Brain pericyte (primary cell): ENCODE results near the gene IFIT2.
"Not testable (repeated sequence)": the region's sequence is repeated elsewhere in the genome, so short reads cannot be mapped to it uniquely, and the experiment has no call there.

ENCODE experiments used
- DNase-seq: peaks from one replicate; pipeline ENCODE4 v3.0.0-alpha.2; 2012; ENCODE audit warnings: low read depth, low spot score

IFIT2 gene

GRCh38 chr10:89308266-89308665, 6.4 kb downstream of the IFIT2 start:
- no peak for DNase-seq

- no peak for DNase-seq
Observed at GRCh38 chr10:89308736-89309135, 6.9 kb downstream of the IFIT2 start.

DNA sequence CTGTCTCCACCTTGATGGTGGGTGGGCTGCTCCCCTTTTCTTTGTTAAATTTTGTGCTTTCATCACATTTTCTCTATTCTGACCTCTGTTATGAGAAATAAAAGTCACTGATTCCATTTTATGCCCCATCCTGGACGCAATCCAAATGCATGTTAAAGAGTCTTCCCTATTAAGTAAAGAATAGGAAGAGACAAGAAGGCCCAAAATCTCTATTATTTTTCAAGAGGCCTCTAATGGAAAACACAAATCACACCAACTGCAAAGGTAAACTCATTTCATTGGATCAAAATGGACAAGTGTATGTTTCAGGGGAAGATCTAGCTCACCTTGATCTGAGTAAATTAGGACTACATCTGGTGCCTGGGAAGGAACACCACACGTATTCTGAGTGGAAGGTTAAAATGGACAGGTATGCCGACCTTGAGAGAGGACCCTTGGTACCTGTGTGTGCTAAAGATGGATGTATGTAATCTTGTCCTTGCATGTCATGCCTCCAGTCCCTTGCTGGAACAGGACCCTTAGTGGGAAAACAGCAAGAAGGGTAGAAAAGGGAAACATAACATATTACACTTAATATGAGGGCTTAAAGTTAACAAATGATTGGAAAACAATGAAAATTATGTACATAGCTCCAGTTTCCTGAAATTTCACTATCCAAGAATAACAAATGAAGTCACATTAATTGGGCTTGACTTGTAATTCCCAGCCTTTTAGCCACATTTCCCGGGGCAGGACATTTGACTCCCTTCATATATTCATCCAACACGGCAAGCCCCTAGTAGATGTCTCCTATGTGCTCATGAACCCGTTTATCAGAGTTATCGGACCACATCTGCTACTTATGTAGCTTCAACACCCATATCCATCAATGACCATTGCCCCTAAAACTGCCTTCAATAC, 7.6 kb downstream of the IFIT2 start:
- DNase-seq = no peak

GRCh38 chr10:89310056-89310893, 8.4 kb downstream of the IFIT2 start:
- no peak for DNase-seq

DNA sequence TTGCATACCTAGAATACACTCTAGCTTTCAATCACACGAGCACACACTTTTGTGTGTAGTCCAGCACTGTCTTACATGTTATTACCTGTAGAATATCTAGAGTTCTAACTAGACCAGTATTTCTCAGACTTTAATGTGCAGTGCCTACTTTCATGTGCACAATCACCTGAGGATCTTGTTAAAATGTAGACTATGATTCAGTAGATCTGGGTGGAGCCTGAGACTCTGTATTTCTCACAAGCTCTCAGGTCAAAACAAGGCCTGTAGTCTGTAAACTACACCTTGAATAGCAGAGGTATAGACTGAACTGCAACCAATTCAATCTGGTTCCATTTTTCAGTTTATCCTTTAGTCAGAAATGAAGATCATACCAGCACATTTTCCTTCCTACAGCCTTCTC, 11.1 kb downstream of the IFIT2 start:
- DNase-seq = no peak

- no peak for DNase-seq
Observed at GRCh38 chr10:89314676-89315075, 12.8 kb downstream of the IFIT2 start.

DNA sequence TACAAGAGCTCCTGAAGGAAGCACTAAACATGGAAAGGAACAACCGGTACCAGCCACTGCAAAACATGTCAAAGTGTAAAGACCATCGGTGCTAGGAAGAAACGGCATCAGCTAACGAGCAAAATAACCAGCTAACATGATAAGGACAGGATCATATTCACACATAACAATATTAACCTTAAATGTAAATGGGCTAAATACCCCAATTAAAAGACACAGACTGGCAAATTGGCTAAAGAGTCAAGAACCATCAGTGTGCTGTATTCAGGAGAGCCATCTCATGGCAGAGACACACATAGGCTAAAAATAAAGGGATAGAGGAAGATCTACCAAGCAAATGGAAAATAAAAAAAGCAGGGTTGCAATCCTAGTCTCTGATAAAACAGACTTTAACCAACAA, 16.2 kb downstream of the IFIT2 start:
- not testable (repeated sequence) for DNase-seq

- DNase-seq = not testable (repeated sequence)
Observed at GRCh38 chr10:89325081-89325480, 23.2 kb downstream of the IFIT2 start.

- not testable (repeated sequence) for DNase-seq
Observed at GRCh38 chr10:89325856-89326255, 24.0 kb downstream of the IFIT2 start.

- DNase-seq = peak; percentile 63
Observed at GRCh38 chr10:89327803-89328441, 26.1 kb downstream of the IFIT2 start, which contains the start of gene IFIT3. IFIT3 (plus strand) TSS chr10:89327997; CDS start chr10:89328074, 77 bp downstream.

GRCh38 chr10:89329151-89329550, 27.3 kb downstream of the IFIT2 start:
- no peak for DNase-seq

GRCh38 chr10:89330014-89330413, 28.2 kb downstream of the IFIT2 start:
- not testable (repeated sequence) for DNase-seq

GRCh38 chr10:89330537-89331212, 28.8 kb downstream of the IFIT2 start:
- DNase-seq = no peak

GRCh38 chr10:89331487-89332122, 29.8 kb downstream of the IFIT2 start:
- DNase-seq = not testable (repeated sequence)

- DNase-seq = peak; percentile 20
Observed at GRCh38 chr10:89332123-89332633, 30.3 kb downstream of the IFIT2 start.

- DNase-seq = no peak
Observed at GRCh38 chr10:89335226-89335625, 33.4 kb downstream of the IFIT2 start.

- no peak for DNase-seq
Observed at GRCh38 chr10:89336241-89336640, 34.4 kb downstream of the IFIT2 start.

DNA sequence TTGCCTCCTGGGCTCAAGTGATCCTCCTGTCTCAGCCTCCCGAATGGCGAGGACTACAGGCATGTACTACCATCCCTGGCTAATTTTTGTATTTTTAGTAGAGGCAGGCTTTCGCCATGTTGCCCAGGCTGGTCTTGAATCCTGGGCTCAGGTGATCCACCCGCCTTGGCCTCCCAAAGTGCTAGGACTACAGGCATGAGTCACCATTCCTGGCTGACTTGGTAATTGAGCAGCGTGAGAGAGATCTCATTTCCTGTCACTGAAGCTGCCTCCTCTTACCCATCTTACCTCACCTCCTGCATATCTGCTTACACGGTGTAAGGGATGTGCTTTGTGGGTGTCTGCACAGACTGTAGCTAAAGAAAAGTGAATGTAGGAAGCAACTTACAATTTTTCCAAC, 35.6 kb downstream of the IFIT2 start:
- no peak for DNase-seq

- no peak for DNase-seq
Observed at GRCh38 chr10:89338713-89339112, 36.9 kb downstream of the IFIT2 start.

- DNase-seq = no peak
Observed at GRCh38 chr10:89339875-89340274, 38.0 kb downstream of the IFIT2 start.

- DNase-seq = no peak
Observed at GRCh38 chr10:89341649-89342048, 39.8 kb downstream of the IFIT2 start.
